ENCODE results near the gene LIM2.

DNA sequence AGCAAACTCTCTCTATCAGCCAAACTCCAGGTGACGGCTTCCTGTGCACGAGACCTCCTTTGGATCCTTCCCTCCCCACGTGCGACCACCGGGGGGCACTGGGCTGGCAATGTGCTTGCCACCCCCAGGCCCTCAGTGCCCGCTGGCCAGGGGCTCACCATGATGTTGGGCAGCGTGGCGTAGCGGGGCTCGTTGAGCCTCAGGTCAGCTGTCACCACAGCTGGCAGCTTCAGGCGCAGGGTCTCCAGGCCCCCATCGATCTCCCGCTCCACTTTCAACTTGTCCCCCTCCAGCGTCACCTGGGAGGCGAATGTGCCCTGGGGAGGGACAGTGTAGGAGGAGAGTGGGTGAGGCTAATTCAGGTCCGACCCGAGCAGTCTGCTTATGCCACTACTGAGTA, 41.0 kb downstream of the LIM2 start:
- TF ChIP-seq, protein P1, sequence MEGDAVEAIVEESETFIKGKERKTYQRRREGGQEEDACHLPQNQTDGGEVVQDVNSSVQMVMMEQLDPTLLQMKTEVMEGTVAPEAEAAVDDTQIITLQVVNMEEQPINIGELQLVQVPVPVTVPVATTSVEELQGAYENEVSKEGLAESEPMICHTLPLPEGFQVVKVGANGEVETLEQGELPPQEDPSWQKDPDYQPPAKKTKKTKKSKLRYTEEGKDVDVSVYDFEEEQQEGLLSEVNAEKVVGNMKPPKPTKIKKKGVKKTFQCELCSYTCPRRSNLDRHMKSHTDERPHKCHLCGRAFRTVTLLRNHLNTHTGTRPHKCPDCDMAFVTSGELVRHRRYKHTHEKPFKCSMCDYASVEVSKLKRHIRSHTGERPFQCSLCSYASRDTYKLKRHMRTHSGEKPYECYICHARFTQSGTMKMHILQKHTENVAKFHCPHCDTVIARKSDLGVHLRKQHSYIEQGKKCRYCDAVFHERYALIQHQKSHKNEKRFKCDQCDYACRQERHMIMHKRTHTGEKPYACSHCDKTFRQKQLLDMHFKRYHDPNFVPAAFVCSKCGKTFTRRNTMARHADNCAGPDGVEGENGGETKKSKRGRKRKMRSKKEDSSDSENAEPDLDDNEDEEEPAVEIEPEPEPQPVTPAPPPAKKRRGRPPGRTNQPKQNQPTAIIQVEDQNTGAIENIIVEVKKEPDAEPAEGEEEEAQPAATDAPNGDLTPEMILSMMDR (IDR thresholded peaks at IDR 0.05), result no peak
- TF ChIP-seq POLR2A (IDR thresholded peaks at IDR 0.05), result no peak

All from thyroid gland (tissue), 4 donors.